ENCODE measurements around the gene ATP9B.

ATP9B gene

DNA sequence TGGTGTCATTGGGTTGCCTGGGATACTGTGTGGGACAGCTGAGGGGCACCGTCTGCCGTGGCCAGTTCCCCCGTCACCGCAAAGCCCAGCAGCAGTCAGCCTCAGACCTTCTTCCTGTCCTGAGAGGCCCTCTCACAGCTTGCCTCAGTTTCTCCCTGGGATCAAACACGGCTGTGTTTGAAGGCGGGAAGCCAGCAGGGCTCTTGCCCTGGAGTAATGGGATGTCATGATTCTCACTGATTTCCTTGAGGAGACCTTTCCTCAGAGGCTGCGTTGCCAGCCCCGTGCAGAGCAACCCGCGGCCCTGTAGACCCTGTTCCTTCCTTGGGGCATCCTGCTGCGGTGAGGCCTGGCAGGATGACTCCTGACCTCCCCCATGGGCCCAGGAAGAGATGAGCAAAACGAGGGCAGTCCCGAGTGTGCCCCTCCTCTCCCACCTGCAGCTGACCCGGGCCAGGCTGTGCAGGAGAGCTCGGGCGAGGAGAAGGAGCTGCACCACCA, 312.7 kb downstream of the ATP9B start:
- no peak overlapping the region for H3K27ac ChIP-seq
- TF ChIP-seq ZFX (IDR thresholded peaks at IDR 0.05; ENCODE audit: borderline replicate concordance), result no peak
- TF ChIP-seq, protein P1, sequence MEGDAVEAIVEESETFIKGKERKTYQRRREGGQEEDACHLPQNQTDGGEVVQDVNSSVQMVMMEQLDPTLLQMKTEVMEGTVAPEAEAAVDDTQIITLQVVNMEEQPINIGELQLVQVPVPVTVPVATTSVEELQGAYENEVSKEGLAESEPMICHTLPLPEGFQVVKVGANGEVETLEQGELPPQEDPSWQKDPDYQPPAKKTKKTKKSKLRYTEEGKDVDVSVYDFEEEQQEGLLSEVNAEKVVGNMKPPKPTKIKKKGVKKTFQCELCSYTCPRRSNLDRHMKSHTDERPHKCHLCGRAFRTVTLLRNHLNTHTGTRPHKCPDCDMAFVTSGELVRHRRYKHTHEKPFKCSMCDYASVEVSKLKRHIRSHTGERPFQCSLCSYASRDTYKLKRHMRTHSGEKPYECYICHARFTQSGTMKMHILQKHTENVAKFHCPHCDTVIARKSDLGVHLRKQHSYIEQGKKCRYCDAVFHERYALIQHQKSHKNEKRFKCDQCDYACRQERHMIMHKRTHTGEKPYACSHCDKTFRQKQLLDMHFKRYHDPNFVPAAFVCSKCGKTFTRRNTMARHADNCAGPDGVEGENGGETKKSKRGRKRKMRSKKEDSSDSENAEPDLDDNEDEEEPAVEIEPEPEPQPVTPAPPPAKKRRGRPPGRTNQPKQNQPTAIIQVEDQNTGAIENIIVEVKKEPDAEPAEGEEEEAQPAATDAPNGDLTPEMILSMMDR (IDR thresholded peaks at IDR 0.05), result no peak

DNA sequence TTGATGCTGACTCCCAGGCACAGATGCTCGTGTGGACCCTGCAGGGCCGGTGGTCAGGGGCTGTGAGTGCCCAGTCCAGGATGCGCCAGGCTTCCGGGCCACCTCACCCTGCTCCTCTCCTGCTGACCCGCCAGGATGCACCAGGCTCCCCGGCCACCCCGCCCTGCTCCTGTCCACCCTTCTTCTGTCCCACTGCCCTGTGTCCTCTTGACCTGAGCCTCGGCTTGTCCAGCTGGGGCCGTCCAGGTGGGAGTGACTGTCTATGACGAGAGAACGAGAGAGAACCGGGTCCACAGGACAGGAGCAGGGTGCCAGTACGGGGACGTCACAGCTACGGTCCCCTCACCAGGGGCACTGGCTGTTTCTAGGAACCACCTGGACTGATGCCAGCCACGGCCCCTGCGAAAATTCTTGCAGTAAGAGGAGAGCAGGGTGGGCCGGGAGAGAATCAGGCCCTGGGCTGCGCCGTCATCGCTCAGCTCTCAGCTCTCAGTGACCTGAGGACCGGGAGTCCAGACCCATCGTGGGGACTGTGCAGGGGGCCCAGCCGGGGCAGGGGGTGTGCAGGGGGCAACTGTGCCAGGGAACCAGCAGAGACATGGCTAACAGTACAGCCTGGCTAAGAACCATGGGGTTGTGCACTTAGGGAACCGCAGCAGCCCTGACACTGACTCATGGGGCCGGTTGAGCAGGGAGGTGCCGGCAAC, 313.6 kb downstream of the ATP9B start:
- TF ChIP-seq ZFX (IDR thresholded peaks at IDR 0.05; ENCODE audit: borderline replicate concordance), result no peak
- TF ChIP-seq, protein P1 (IDR thresholded peaks at IDR 0.05), result no peak
- no peak overlapping the region for H3K27ac ChIP-seq

DNA sequence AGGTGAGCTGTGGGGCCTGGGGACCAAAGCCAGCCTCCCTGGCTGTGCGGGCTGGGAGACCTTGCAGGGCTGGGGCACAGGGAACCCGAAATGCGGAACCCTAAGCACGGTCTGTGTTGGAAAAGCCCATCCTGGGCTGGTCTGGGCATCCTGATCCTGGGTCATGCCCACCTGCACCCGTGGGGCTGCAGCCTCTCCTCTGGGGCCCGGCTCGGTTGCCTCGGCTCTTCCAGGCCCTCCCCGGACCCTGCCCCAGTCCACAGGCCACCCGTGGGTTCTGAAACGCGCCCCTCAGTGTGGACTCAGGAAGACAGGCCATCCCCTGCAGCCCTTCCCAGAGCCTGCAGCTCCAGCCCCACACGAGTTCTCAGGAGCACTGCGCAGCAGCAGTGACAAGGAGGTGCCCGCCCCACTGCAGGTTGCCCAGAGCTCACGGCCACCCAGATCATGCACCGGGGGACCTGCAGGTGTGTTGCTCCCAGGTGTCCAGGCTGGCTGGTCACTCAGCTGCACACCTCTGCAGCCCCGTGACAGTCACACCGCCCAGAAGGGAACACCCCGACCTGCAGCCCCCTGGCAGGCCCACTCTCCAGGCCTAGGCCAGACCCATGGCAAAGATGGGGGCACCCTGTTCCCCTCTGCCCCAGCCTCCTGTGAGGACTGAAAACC, 314.3 kb downstream of the ATP9B start:
- no peak for TF ChIP-seq ZFX (IDR thresholded peaks at IDR 0.05; ENCODE audit: borderline replicate concordance)
- TF ChIP-seq, protein P1 (IDR thresholded peaks at IDR 0.05), result no peak

DNA sequence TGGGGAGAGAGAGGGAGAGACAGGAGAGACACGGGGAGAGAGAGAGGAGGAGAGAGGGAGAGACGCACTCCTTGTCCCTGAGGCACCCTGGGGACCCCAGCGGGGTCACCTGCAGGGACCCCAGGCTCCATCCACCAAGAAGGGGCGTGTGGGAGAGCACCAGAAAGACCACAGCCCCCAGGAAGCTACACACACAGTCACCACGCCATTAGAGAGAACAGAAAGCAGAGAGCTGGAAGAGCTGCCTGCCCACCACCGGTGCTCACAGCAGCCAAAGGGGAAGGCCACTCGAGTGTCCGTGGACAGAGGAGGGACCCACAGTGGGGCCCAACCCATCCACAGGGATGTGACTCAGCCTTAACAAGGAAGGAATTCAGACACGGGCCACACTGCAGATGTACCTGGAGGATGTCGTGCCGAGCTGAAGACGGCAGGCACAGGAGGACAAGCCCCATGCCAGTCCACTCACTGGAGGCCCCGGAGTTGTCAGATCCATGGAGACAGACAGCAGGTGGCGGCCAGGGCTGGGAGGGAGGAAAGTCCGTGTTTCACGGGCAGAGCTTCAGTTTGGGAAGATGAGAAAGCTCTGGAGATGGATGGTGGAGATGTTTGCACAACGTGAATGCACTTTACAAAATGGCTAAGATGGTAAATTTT, 315.1 kb downstream of the ATP9B start:
- H3K27ac ChIP-seq, result no peak overlapping the region
- TF ChIP-seq ZFX (IDR thresholded peaks at IDR 0.05; ENCODE audit: borderline replicate concordance), result no peak
- TF ChIP-seq, protein P1 (IDR thresholded peaks at IDR 0.05), result no peak

More for the DNA sequence above, 314.3 kb downstream of the ATP9B start:
- no peak overlapping the region for H3K27ac ChIP-seq

DNA sequence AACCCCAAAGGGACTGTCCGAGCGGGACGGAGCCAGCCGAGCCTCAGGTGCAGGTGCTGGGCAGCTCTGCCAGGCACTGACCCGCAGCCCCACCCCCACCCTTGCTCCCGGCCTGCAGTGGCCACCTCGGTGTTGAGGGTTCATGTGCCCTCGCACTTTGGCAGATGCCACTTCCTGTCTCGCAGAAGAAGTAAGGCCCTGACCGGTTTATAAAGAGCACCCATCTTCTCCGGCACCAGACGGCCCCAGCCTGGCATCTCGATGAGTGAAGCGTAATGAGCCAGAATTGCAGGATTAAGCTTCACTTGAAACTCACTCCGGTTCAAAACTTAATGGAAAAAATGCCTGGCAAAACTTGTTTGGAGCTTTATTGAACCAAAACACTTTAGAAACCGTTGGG, 315.6 kb downstream of the ATP9B start:
- H3K27ac ChIP-seq, result no peak overlapping the region
- TF ChIP-seq ZFX (IDR thresholded peaks at IDR 0.05; ENCODE audit: borderline replicate concordance), result no peak
- TF ChIP-seq, protein P1 (IDR thresholded peaks at IDR 0.05), result no peak

DNA sequence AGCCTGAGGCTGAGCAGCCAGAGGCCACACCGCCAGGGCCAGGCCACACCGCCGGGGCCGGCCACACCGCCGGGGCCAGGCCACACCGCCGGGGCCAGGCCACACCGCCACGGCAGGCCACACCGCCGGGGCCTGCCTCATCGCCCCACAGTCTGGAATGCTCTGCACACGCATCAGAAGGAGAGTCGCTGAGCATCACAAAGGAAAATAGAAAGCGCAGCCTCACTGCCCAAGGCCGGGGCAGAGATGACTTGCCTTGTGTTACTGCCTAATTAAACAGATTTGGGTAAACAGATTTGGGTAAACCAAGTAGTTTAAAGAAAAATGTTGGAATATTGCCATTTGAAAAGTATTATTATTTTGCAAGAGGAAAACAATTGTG, 316.1 kb downstream of the ATP9B start:
- no peak overlapping the region for H3K27ac ChIP-seq
- TF ChIP-seq ZFX (IDR thresholded peaks at IDR 0.05; ENCODE audit: borderline replicate concordance), result no peak
- TF ChIP-seq, protein P1 (IDR thresholded peaks at IDR 0.05), result no peak
